H9 (cell line): Measurements from ENCODE around the gene SPN. TPM values are rescaled to one million over a fixed set of nuclear protein-coding genes. Genes with fewer than 3 reads are reported as not detected.

Experiments
- DNase-seq: peaks from one replicate; pipeline ENCODE4 v3.0.0-alpha.2; 2017
- H2AFZ ChIP-seq: one replicate; pipeline ENCODE4 v1.6.1; 2013; ENCODE audit warnings: mild to moderate bottlenecking, low read length, control low read depth, moderate library complexity
- H2AK5ac ChIP-seq: 2 replicates; pipeline ENCODE4 v1.6.1; 2013; ENCODE audit warnings: low read length, control low read depth, mixed read lengths; ENCODE audit not compliant: insufficient read length
- H2BK120ac ChIP-seq: one replicate; pipeline ENCODE4 v1.6.1; 2013; ENCODE audit warnings: low read depth, mild to moderate bottlenecking, low read length, control low read depth, inconsistent platforms; ENCODE audit not compliant: poor library complexity, severe bottlenecking
- H2BK12ac ChIP-seq: 2 replicates; pipeline ENCODE4 v1.6.1; 2013; ENCODE audit warnings: low read length, control low read depth, mixed read lengths, low read depth; ENCODE audit not compliant: insufficient read length
- H2BK15ac ChIP-seq: 2 replicates; pipeline ENCODE4 v1.6.1; 2013; ENCODE audit warnings: low read depth, low read length, control low read depth
- H2BK20ac ChIP-seq: one replicate; pipeline ENCODE4 v1.6.1; 2013; ENCODE audit warnings: low read depth, mild to moderate bottlenecking, low read length, control low read depth, inconsistent platforms; ENCODE audit not compliant: poor library complexity, severe bottlenecking
- H2BK5ac ChIP-seq: 2 replicates; pipeline ENCODE4 v1.6.1; 2013; ENCODE audit warnings: low read length, control low read depth, mixed read lengths; ENCODE audit not compliant: insufficient read length
- H3K14ac ChIP-seq: 2 replicates; pipeline ENCODE4 v1.6.1; 2013; ENCODE audit warnings: low read length, control low read depth; ENCODE audit not compliant: insufficient read depth
- H3K18ac ChIP-seq: 2 replicates; pipeline ENCODE4 v1.6.1; 2013; ENCODE audit warnings: low read depth, mild to moderate bottlenecking, mixed read lengths, low read length, control low read depth; ENCODE audit not compliant: insufficient read length
- H3K23ac ChIP-seq: 2 replicates; pipeline ENCODE4 v1.6.1; 2013; ENCODE audit warnings: low read length, control low read depth, mixed read lengths, low read depth; ENCODE audit not compliant: insufficient read length
- H3K23me2 ChIP-seq: 2 replicates; pipeline ENCODE4 v1.6.1; 2013; ENCODE audit warnings: low read depth, mild to moderate bottlenecking, mixed read lengths, low read length, control low read depth; ENCODE audit not compliant: insufficient read length, poor library complexity, severe bottlenecking
- H3K27ac ChIP-seq: 2 replicates; pipeline ENCODE4 v1.5.1; 2013; ENCODE audit warnings: low read length, control low read depth, mixed read lengths, low read depth; ENCODE audit not compliant: insufficient read length
- H3K27me3 ChIP-seq: 2 replicates; pipeline ENCODE4 v1.6.1; 2013; ENCODE audit warnings: low read length, control low read depth, inconsistent platforms; ENCODE audit not compliant: insufficient read depth
- H3K4ac ChIP-seq: 2 replicates; pipeline ENCODE4 v1.6.1; 2013; ENCODE audit warnings: low read depth, mild to moderate bottlenecking, control low read depth, inconsistent platforms, low read length, moderate library complexity
- H3K4me1 ChIP-seq: 2 replicates; pipeline ENCODE4 v1.6.1; 2013; ENCODE audit warnings: low read length, control low read depth, inconsistent platforms; ENCODE audit not compliant: insufficient read depth
- H3K4me2 ChIP-seq: 2 replicates; pipeline ENCODE4 v1.6.1; 2013; ENCODE audit warnings: low read length, control low read depth, mixed read lengths; ENCODE audit not compliant: insufficient read length, insufficient read depth
- H3K56ac ChIP-seq: 2 replicates; pipeline ENCODE4 v1.6.1; 2013; ENCODE audit warnings: low read depth, mild to moderate bottlenecking, mixed read lengths, low read length, control low read depth; ENCODE audit not compliant: insufficient read length
- H3K79me1 ChIP-seq: 2 replicates; pipeline ENCODE4 v1.6.1; 2013; ENCODE audit warnings: low read depth, mild to moderate bottlenecking, moderate library complexity, low read length, control low read depth, inconsistent platforms; ENCODE audit not compliant: insufficient read depth, poor library complexity, severe bottlenecking
- H3K79me2 ChIP-seq: 2 replicates; pipeline ENCODE4 v1.6.1; 2013; ENCODE audit warnings: low read length, control low read depth, inconsistent platforms; ENCODE audit not compliant: insufficient read depth
- H3K9ac ChIP-seq: 2 replicates; pipeline ENCODE4 v1.6.1; 2013; ENCODE audit warnings: low read length, control low read depth, mixed read lengths; ENCODE audit not compliant: insufficient read length; ENCODE audit errors: extremely low read depth
- H3K9me3 ChIP-seq: one replicate; pipeline ENCODE4 v1.6.1; 2013; ENCODE audit warnings: low read depth, low read length, inconsistent platforms; ENCODE audit not compliant: control insufficient read depth
- H3T11ph ChIP-seq: one replicate; pipeline ENCODE4 v1.6.1; 2013; ENCODE audit warnings: mild to moderate bottlenecking, low read length, control low read depth, inconsistent platforms
- H4K20me1 ChIP-seq: one replicate; pipeline ENCODE4 v1.6.1; 2013; ENCODE audit not compliant: control insufficient read depth, insufficient read length, insufficient read depth
- H4K5ac ChIP-seq: 2 replicates; pipeline ENCODE4 v1.6.1; 2013; ENCODE audit warnings: low read depth, mild to moderate bottlenecking, mixed read lengths, low read length, control low read depth; ENCODE audit not compliant: insufficient read length
- H4K8ac ChIP-seq: replicated peaks from 2 replicates; pipeline ENCODE4 v1.6.1; 2013; ENCODE audit warnings: low read length, control low read depth, mixed read lengths, low read depth; ENCODE audit not compliant: insufficient read length
- H4K91ac ChIP-seq: 2 replicates; pipeline ENCODE4 v1.6.1; 2013; ENCODE audit warnings: low read depth, mild to moderate bottlenecking, moderate library complexity, mixed read lengths, low read length, control low read depth; ENCODE audit not compliant: insufficient read length
- H3K27ac Mint-ChIP-seq, 3 experiments: 2 replicates in 2 of 3; 3 replicates in 1 of 3; pipeline ENCODE4 v1.8.0; 2020 to 2021; ENCODE audit warnings: mixed read lengths in 3 of 3, mild to moderate bottlenecking in 1 of 3, moderate library complexity in 1 of 3
- H3K27me3 Mint-ChIP-seq: 2 replicates; pipeline ENCODE4 v1.8.0; 2021; ENCODE audit warnings: low read depth, mild to moderate bottlenecking, moderate library complexity, mixed read lengths
- H3K36me3 Mint-ChIP-seq, 3 experiments: 2 replicates in 2 of 3; 3 replicates in 1 of 3; pipeline ENCODE4 v1.8.0; 2020 to 2021; ENCODE audit warnings: low read depth in 3 of 3, mixed read lengths in 3 of 3; ENCODE audit not compliant: insufficient read depth in 1 of 3
- H3K4me1 Mint-ChIP-seq, 2 experiments: 2 replicates each; pipeline ENCODE4 v1.8.0; 2020; ENCODE audit warnings: mixed read lengths in 2 of 2
- H3K4me3 Mint-ChIP-seq, 2 experiments: 2 replicates in 1 of 2; 3 replicates in 1 of 2; pipeline ENCODE4 v1.8.0; 2020 to 2021; ENCODE audit warnings: mild to moderate bottlenecking in 2 of 2, mixed read lengths in 2 of 2, moderate library complexity in 1 of 2
- H3K9me3 Mint-ChIP-seq, 2 experiments: 2 replicates in 1 of 2; 3 replicates in 1 of 2; pipeline ENCODE4 v1.8.0; 2020; ENCODE audit warnings: mild to moderate bottlenecking in 2 of 2, mixed read lengths in 2 of 2, moderate library complexity in 1 of 2
- CTCF ChIP-seq: fragments of 200-600 bp; sonication (generic); conservative IDR thresholded peaks from 3 replicates; pipeline ENCODE4 v1.8.0; 2021; ENCODE audit warnings: antibody characterized with exemption, mild to moderate bottlenecking
- WGBS: extraction: QIAGEN DNeasy Blood & Tissue Kit; methylation state at CpG from one replicate; pipeline ENCODE4 v1.1.7; 2013; ENCODE audit warnings: missing lambda C conversion rate, low lambda C conversion rate, mixed read lengths; ENCODE audit not compliant: insufficient read length; ENCODE audit errors: extremely low coverage; 5-methylcytosine and 5-hydroxymethylcytosine counted together
- total RNA-seq: library from RNA; stranded (reverse); gene quantifications from 2 replicates; pipeline ENCODE4 v1.2.1, GENCODE V29; 2021

The SPN gene
- total RNA-seq, 1 experiment from 2014 or later = 0.77 TPM

- H2BK15ac ChIP-seq = no peak overlapping the region
- no peaks in the 10 kb centered on the region for H3K79me2 ChIP-seq
- H3K79me1 ChIP-seq = no peaks in the 10 kb centered on the region
- no peak overlapping the region for H4K8ac ChIP-seq
- H2AFZ ChIP-seq = no peak overlapping the region
- H3K4me3 Mint-ChIP-seq = no peak overlapping the region
- no peak overlapping the region for H4K91ac ChIP-seq
- H3K4ac ChIP-seq = no peak overlapping the region
- no peak overlapping the region for H3T11ph ChIP-seq
- WGBS = no CpG with 5 or more reads among the region's 2 CpGs
- no peak overlapping the region for H2BK12ac ChIP-seq
- no peak overlapping the region for H3K18ac ChIP-seq
- no peaks in the 10 kb centered on the region for H4K20me1 ChIP-seq
- no peak overlapping the region for H3K27ac Mint-ChIP-seq
- no peaks in the 10 kb centered on the region for H3K27me3 Mint-ChIP-seq
- H3K4me1 Mint-ChIP-seq = peaks cover 13% of the 10 kb centered on the region in 2 experiments
- no peak overlapping the region for H3K4me2 ChIP-seq
- H3K27ac ChIP-seq = no peak overlapping the region
- H3K9me3 Mint-ChIP-seq = no peaks in the 10 kb centered on the region
- H4K5ac ChIP-seq = no peak overlapping the region
- H3K27me3 ChIP-seq = no peaks in the 10 kb centered on the region
- no peak overlapping the region for H3K9ac ChIP-seq
- H2BK120ac ChIP-seq = no peak overlapping the region
- peaks cover 2% of the 10 kb centered on the region; the same call in 1 of the 2 replicates for H3K4me1 ChIP-seq
- DNase-seq = no peak
- no peak for TF ChIP-seq CTCF
- H2BK5ac ChIP-seq = no peak overlapping the region
- H3K23ac ChIP-seq = no peak overlapping the region
- no peak overlapping the region for H3K14ac ChIP-seq
- no peak overlapping the region for H3K56ac ChIP-seq
- no peak overlapping the region for H2AK5ac ChIP-seq
- no peak overlapping the region for H2BK20ac ChIP-seq
- H3K23me2 ChIP-seq = no peaks in the 10 kb centered on the region
- no peaks in the 10 kb centered on the region for H3K9me3 ChIP-seq
- no peaks in the 10 kb centered on the region for H3K36me3 Mint-ChIP-seq
Measured at GRCh38 chr16:29651774-29652349, 11.2 kb upstream of the SPN start.
